LHCN-M2 (cell line): Measurements from ENCODE around the gene ADGRG3. TPM values are rescaled to one million over a fixed set of nuclear protein-coding genes. Genes with fewer than 3 reads are reported as not detected.
A peak's percentile ranks its signal among the peaks of the same experiment; 100 is the strongest.
"Not testable (repeated sequence)": the region's sequence is repeated elsewhere in the genome, so short reads cannot be mapped to it uniquely, and the experiment has no call there.

Experiments
- DNase-seq: peaks from one replicate; pipeline ENCODE4 v3.0.0-alpha.2; 2012; ENCODE audit warnings: low read depth
- total RNA-seq: library from RNA; depleted of rRNA; stranded (reverse); fragments of >200 nt; gene quantifications from 2 replicates; pipeline ENCODE4 v1.2.3, GENCODE V29; 2014

ADGRG3 gene
- total RNA-seq, 1 experiment from 2014 or later = not detected

DNA sequence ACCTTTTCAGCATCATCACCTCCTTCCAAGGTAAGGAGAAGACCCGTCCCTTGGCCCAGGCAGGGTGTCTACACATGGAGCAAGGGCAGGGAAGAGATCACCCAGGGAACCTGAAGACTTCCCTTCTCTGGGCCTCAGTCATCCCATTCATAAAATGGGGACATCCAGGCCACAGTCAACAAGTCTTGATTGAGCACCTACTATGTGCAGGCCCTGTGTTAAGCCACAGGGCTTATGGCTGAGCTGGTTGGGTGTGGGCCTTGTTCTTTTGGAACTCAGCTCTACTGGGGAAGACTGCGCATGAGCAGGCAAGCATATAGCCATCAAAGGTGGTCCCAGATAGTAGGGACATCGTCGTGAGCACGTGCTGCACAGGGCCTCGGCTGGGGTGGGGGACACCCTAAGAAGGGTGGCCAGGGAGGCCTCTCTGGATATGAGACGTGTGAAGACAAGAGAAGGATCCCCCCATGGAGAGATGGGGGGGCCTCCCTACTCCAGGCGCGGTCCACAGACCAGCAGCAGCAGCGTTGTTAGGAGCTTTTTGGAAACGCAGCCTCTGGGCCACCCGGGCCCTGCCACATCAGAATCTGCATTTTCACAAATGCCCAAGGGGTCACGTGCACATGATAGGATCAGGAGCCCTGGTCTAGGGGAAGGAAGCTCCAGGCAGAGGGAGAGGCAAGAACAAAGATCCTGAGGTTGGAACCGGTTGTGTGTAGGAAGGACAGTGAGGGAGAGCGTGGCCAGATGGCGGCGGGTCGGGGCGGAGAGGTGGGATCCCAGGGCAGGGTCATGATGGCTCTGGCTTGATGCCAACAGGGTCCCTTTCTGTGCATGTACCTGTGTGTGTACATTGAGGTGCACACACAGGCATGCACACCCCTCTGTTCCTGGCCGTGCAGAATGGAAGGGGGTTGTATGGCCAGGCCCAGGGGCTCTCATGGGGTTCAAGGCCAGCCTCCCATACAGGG lies 5.9 kb upstream of the ADGRG3 start:
- DNase-seq = no peak

- DNase-seq = no peak
Observed at GRCh38 chr16:57663436-57663835, 4.7 kb upstream of the ADGRG3 start.

- no peak for DNase-seq
Observed at GRCh38 chr16:57663917-57664661, 4.0 kb upstream of the ADGRG3 start.

- DNase-seq = no peak
Observed at GRCh38 chr16:57664662-57665025, 3.5 kb upstream of the ADGRG3 start.

- no peak for DNase-seq
Observed at GRCh38 chr16:57665541-57665940, 2.6 kb upstream of the ADGRG3 start.

GRCh38 chr16:57666353-57667047 lies 1.6 kb upstream of the ADGRG3 start:
- peak; percentile 46 for DNase-seq

DNA sequence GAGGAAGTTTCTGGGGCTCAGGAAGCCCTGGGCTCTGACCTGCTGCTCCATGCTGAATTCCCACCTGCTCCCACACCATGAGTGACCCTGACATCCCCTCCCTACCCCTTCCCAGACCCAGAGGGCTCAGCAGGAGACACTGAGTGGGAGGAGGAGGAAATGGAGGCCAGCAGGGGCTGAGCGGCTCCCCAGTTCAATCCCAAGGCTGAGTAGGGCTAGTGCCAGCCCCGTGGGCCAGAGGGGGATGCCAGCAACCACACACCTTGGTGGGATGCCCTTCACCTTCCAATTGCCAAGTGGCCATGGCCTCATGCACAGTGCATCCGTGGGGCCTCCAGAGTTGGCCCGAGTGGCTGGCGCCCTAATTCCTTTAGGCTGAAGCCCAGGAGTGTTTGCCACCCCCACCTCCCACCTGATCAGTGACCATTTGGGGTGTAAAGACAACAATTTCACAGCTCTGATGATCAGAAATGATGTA lies 1.0 kb upstream of the ADGRG3 start:
- DNase-seq = no peak

- DNase-seq = peak; percentile 27
Observed at GRCh38 chr16:57667526-57668262, 412 bp upstream of the ADGRG3 start.

DNA sequence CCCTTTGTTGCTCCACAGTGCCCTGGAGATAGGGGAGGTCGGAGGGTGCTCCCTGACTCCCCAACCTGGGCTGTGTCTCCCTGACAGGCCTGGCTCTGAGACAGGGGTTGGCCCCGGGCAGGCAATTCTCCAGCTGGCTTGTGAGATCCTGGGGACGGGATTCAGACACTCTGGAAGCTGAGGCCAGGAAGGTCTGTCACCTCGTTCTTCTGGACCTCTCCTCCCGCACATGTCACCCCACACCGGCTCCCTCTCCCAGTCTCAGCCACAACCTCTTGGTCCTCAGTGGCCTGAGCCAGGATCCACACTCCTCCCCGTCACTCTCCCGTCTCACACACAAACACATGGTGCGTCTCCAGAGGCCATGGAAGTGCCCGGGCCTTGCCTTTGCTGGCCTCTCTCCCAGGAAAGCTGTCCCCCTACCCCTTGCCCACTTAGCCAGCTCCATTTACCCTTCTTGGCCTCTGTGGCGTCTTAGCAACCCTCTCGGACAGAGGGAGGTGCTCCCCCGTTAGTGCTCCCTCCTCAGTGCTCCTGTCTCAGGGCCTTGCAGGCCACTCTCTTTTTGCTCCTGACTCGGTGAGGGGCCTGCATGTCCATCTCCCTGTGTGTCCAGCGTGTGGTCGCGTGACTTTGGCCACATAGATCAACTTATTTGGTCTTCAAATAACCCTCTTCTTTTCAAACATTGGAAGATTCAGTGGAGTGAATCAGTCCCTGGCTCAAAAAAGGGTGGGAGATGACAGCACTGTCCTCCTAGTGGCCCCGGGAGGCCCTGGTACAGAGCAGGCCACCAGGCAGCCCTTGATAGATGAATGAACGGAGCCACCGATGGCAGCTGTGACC lies 747 bp downstream of the ADGRG3 start:
- DNase-seq = no peak

DNA sequence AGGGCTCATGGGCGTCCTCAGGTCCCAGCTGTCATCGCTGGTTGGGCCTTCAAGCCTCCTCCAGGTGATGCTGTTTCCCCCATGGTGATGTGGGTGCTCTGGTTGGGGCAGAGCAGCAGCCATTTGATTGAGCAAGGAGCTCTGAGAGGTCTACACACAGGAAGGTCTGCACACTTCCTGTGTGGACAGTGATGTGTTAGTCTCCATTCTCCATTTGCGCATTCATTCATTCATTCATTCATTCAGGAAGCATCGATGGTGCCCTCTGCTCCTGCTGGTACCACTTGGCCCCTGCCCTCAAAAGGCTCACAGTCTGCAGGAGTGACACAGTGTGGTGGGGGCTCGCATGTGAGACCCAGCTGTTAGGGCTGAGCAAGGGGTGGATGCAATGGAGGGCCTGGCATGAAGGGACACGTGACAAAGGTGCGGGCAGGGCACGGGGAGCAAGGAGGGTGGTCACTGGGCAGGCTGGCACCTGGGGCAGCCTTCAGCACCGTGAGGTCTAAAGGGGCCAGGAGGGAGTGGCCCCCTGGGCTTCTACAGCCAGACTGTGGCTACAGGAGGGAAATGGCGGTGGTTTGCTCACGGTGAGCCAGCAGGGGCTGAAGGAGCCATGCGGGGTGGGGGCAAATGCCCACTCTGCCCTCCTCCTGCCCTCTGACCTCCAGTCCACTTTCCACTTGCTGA lies 1.5 kb downstream of the ADGRG3 start:
- no peak for DNase-seq

DNA sequence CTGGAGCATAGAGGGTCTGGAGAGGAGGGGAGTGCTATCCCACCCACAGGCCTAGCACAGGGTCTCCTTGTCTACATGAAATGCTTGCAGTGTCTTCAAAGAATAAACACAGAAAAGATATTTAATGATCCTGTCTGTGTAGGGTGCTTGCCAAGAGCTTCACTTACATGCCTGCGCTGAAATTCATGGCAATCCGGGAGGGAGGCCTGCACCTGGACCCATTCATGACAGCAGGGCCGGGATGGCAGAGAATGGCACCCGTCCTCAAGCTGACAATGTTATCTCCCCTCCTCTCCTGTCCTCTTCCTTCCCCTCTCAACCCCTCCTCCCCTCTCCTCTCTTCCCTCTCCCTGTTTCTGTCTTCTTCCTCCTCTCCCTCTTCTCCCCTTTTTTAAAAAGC lies 2.1 kb downstream of the ADGRG3 start:
- DNase-seq = no peak

DNA sequence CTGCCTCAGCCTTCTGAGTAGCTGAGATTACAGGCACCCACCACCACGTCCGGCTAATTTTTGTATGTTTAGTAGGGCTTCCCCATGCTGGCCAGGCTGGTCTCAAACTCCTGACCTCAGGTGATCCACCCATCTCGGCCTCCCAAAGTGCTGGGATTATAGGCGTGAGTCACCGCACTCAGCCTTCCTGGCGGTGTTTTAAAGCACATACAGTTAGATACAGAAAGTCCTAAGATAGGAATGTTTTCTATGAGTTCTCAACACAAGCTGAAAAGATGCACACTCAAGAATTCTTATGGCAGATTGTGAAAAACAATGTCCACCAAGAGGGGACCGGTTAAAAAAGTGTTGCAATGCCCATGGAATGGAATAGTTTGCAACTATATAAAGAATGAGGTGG lies 3.3 kb downstream of the ADGRG3 start:
- DNase-seq = not testable (repeated sequence)

DNA sequence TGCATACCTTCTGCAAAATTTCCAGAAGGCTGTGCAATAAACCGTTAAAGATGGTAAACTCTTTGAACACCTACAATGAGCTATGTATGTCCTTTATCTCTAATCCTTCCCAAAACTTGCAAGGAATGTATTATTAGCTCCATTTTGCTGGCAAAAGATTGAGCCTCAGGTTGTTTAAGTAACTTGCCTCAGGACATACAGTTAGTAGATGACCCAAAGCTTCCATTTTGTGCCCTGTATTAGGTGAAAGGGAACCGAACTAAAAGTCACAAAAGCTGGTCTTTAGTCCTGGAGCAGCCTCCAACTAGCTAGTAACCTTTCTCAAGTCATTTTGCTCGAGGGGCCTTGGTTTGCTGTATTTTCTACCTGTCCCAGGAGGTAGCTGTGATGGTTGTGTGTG lies 4.3 kb downstream of the ADGRG3 start:
- DNase-seq = no peak

DNA sequence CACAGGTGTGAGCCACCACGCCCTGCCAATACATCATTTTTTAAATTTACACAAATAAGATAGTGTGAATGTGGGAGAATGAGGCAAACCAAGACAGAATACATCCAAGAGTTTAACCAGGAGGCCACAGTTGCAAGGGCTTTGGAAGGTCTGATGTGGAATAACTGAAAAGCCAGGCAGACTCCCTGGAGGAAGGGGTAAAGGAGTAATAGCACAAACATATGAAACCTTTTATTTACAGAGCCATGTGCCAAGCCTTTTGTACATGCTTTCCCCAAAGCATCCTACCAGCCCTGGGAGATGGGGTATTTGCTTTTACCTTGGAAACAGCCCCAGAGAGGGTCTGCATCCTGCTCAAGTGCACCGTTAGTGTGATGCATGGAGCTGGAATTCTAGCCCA lies 4.7 kb downstream of the ADGRG3 start:
- no peak for DNase-seq

GRCh38 chr16:57675741-57676551 lies 7.8 kb downstream of the ADGRG3 start:
- no peak for DNase-seq

- DNase-seq = no peak
Observed at GRCh38 chr16:57676553-57677085, 8.5 kb downstream of the ADGRG3 start.

GRCh38 chr16:57677622-57678369 lies 9.7 kb downstream of the ADGRG3 start:
- no peak for DNase-seq

DNA sequence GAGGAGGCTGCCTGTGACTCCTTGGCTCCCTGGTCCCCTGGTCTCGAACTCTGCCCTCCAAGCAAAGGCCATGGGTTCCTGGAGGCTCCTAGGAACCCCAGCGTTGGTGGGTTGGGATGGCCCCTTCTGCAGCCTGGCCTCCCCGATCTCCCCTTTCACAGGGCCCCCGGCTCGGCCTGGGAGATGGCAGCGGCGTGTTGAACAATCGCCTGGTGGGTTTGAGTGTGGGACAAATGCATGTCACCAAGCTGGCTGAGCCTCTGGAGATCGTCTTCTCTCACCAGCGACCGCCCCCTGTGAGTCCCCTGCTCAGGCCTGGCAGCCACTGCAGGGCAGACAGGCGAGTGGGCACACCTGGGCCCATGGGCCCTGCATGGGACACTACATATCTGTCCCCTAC lies 10.9 kb downstream of the ADGRG3 start:
- no peak for DNase-seq
